ENCODE data around the gene CCND1.

CCND1 gene

DNA sequence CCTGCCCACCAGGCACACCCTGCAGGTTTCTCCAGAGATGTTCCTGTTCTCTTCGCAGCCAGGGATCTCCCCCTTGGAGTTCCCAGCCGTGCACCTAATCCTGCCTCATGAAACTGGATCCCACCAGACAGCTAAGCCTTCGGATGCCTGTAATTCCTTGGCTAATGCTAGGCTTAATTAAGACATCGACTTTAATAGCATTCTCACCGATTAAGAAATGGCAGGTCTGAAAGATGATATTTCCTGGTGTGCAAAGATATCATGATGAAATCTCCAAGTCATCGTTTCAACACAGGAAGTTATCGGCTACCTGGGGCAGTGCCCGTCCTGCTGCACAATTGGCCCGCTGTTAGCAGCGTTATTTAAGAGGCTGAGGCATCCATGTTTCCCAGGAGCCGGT is 41.5 kb upstream of the CCND1 start:
- TF ChIP-seq, protein P1, sequence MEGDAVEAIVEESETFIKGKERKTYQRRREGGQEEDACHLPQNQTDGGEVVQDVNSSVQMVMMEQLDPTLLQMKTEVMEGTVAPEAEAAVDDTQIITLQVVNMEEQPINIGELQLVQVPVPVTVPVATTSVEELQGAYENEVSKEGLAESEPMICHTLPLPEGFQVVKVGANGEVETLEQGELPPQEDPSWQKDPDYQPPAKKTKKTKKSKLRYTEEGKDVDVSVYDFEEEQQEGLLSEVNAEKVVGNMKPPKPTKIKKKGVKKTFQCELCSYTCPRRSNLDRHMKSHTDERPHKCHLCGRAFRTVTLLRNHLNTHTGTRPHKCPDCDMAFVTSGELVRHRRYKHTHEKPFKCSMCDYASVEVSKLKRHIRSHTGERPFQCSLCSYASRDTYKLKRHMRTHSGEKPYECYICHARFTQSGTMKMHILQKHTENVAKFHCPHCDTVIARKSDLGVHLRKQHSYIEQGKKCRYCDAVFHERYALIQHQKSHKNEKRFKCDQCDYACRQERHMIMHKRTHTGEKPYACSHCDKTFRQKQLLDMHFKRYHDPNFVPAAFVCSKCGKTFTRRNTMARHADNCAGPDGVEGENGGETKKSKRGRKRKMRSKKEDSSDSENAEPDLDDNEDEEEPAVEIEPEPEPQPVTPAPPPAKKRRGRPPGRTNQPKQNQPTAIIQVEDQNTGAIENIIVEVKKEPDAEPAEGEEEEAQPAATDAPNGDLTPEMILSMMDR (IDR thresholded peaks at IDR 0.05; ENCODE audit: insufficient read depth, low read depth, low read length, missing control alignments), result no peak
- H3K4me3 ChIP-seq (ENCODE audit: low read depth, low read length), result no peak overlapping the region
- DNase-seq (ENCODE audit: low read depth), result no peak

DNA sequence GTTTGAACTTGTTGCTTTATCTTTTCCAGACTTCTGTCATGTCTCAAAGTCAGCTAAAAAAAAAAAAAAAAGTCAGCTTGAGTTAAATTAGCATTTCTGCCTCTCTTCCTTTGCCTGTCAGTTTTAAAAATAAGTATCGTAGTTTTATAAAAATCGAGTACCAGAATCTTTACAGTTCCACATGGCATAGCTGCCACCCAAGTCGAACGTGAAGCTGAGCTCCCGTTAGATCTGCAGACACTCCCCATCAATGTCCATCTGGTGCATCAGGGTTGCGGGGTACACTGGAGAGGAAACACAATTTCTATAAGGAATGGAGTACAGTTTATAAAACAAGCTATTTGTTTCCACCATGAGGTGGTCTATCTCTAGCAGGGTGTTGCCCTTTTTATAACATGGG is 41.0 kb upstream of the CCND1 start:
- TF ChIP-seq, protein P1 (IDR thresholded peaks at IDR 0.05; ENCODE audit: insufficient read depth, low read depth, low read length, missing control alignments), result no peak
- H3K4me3 ChIP-seq (ENCODE audit: low read depth, low read length), result no peak overlapping the region
- no peak for DNase-seq (ENCODE audit: low read depth)

DNA sequence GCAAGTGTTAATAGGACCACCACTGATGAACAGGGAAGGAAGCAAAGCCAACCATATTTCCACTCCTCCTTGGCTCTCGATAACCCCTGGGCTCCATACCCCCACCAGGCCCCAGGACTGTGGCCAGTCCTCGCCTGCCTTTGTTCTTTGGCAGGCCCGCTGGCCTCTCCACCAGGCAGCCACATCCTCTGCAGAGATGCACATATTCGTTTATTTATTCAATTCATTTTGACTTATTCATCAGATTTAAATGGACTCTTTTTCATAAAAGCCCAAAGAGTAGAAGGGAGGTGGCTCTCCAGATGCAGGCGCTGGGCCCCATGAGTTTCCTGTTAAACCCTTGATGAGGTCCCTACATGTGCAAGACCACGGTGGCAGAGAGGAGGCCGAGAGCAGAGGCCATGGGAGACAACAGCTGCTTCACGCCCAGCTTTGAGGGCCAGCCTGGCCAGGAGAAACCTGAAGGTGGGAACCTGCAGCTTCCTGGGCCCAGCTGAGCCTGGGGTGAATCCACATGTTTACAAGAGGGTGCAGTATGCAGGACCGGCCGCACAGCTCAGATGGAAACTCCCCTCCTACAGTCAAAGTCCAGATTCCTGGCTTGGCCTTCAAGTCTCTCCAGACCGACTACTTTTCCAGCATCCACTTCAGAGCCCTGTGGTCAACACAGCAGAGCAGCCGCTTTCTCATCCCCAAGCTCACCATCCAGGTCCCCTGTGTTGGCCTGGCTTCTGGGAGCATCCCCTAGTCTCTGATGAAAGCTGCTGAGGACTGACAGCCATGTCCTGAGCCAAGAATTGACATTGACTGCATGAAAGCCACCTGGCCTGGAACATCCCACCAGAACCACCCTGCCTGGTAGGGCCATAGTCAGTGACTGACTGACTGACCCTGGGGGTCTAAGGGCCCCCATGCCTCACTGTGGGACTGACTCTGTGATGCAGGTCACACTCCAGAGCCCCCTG is 39.7 kb upstream of the CCND1 start:
- TF ChIP-seq, protein P1 (IDR thresholded peaks at IDR 0.05; ENCODE audit: insufficient read depth, low read depth, low read length, missing control alignments), result no peak

DNA sequence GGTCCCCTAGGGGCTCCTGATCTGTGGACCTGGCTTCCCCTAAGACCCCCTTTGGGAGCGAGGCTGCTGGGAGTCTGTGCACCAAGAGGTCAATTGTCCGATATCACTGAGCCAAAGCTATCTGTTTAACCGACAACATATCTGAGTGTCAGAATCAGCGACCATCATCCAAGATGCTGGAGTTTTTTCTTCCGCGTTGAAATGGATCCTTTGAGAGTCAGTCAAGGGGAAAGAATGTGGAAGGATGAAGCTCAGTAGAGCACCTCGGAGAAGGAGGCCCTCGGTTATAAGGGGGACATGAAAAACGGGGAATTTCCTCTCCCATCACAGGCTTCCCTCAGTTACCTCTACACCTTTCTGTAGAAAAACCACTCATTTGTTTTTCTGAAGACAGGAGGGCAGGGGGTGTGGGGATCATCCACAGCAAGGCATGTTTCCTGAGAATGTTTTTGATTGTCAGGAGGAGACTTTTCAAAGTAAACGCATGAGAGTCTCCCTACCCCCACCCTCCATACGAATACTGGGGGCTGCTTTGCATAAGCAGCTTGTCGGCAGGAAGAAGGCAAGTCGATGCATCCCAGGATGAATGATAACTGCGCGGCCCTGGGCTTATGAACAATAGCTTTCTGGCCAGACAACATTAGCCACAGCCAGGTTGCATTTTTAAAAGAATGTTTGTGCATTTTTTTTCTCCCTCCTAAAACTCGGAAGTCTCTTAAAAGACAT is 37.7 kb upstream of the CCND1 start:
- no peak overlapping the region for H3K4me3 ChIP-seq (ENCODE audit: low read depth, low read length)
- no peak for DNase-seq (ENCODE audit: low read depth)
- TF ChIP-seq, protein P1 (IDR thresholded peaks at IDR 0.05; ENCODE audit: insufficient read depth, low read depth, low read length, missing control alignments), result no peak

More for the DNA sequence above, 39.7 kb upstream of the CCND1 start:
- DNase-seq (ENCODE audit: low read depth), result no peak
- H3K4me3 ChIP-seq (ENCODE audit: low read depth, low read length), result no peak overlapping the region

DNA sequence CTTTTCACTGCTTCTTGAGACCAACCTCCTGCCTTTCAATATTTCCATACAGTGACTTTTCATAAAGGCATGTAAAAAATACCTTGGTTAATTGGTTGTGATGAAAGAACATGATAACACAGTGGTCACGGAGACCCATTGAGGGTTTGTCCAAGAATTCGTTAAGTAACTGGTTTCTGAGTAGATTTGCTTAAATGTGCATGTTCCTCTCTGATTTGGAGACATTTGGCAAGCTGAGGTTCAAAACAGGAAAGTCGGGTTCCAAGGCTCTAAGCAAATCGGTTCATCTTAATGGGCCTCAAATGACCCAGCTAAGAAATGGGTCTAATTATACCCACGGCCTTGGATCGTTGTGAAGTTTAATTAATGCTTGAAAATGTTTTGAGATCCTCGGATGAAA is 36.9 kb upstream of the CCND1 start:
- no peak overlapping the region for H3K4me3 ChIP-seq (ENCODE audit: low read depth, low read length)
- TF ChIP-seq, protein P1 (IDR thresholded peaks at IDR 0.05; ENCODE audit: insufficient read depth, low read depth, low read length, missing control alignments), result no peak
- DNase-seq (ENCODE audit: low read depth), result no peak

DNA sequence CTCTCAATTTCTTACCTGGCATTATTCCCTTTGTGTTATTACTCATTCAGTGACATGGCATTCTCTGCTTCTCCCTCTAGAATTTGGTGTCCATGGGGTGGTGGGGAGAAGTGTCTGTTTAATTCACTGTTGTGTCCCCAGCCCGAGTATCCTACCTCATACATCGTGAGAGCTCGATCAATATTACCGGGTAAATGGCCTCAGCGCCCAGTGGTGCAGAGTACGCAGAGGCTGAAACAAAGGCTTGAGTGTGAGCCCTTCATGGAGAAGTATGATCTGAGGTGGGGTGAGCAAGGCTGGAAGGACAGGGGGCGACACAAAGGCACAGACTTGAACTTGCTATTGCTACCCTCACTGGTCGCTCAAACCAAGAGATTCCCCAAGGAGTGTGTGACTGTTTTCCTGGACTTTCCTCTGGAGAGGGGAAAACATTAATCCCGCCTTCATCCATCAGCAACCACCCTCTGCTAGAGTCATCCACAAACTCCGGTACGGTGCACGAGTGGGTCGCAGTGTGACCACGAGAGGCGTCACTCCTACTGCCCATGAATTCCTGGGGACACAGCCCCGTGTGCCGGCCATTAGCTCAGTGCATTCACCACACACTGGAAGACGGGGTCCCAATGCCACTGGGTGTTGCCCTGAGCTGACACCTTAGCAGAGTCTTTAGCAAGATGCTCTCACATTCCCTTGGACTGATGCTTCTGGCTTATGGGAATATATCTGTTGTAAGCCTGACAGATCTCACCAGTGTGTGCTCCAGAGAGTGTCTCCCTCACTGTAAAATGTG is 35.0 kb upstream of the CCND1 start:
- no peak overlapping the region for H3K4me3 ChIP-seq (ENCODE audit: low read depth, low read length)
- TF ChIP-seq, protein P1 (IDR thresholded peaks at IDR 0.05; ENCODE audit: insufficient read depth, low read depth, low read length, missing control alignments), result no peak

More for the DNA sequence above, 35.0 kb upstream of the CCND1 start:
- no peak for DNase-seq (ENCODE audit: low read depth)
